ENCODE results near the gene CHMP2A.
"Not testable (repeated sequence)": the region's sequence is repeated elsewhere in the genome, so short reads cannot be mapped to it uniquely, and the experiment has no call there.

Gene CHMP2A

GRCh38 chr19:58510084-58510862 lies 44.6 kb downstream of the CHMP2A start:
- DNase-seq, result no peak

- no peak for DNase-seq
These were observed 45.2 kb downstream of the CHMP2A start for GRCh38 chr19:58509731-58510083.

GRCh38 chr19:58507602-58508223 lies 47.2 kb downstream of the CHMP2A start:
- DNase-seq, result not testable (repeated sequence)

Measured in T-helper 2 cell (primary cell).